ENCODE measurements around the gene PALMD.

PALMD gene

GRCh38 chr1:99675994-99676393 lies 30.1 kb downstream of the PALMD start:
- H3K4me3 ChIP-seq (ENCODE audit: low read depth, low read length): no peak overlapping the region
- no peak for TF ChIP-seq CTCF (IDR thresholded peaks at IDR 0.05; ENCODE audit: low read depth, low read length)

- no peak overlapping the region for H3K4me3 ChIP-seq (ENCODE audit: low read depth, low read length)
- no peak for TF ChIP-seq CTCF (IDR thresholded peaks at IDR 0.05; ENCODE audit: low read depth, low read length)
Measured at GRCh38 chr1:99676876-99677275, 31.0 kb downstream of the PALMD start.

- H3K4me3 ChIP-seq (ENCODE audit: low read depth, low read length): no peak overlapping the region
- no peak for TF ChIP-seq CTCF (IDR thresholded peaks at IDR 0.05; ENCODE audit: low read depth, low read length)
Measured at GRCh38 chr1:99677416-99677815, 31.5 kb downstream of the PALMD start.

- TF ChIP-seq CTCF (IDR thresholded peaks at IDR 0.05; ENCODE audit: low read depth, low read length): no peak
- H3K4me3 ChIP-seq (ENCODE audit: low read depth, low read length): no peak overlapping the region
Measured at GRCh38 chr1:99680270-99680669, 34.4 kb downstream of the PALMD start.

GRCh38 chr1:99681583-99681982 lies 35.7 kb downstream of the PALMD start:
- no peak for TF ChIP-seq CTCF (IDR thresholded peaks at IDR 0.05; ENCODE audit: low read depth, low read length)
- H3K4me3 ChIP-seq (ENCODE audit: low read depth, low read length): no peak overlapping the region

- no peak overlapping the region for H3K4me3 ChIP-seq (ENCODE audit: low read depth, low read length)
- TF ChIP-seq CTCF (IDR thresholded peaks at IDR 0.05; ENCODE audit: low read depth, low read length): no peak
Measured at GRCh38 chr1:99682291-99682751, 36.4 kb downstream of the PALMD start.

GRCh38 chr1:99685516-99686180 lies 39.7 kb downstream of the PALMD start:
- peak; percentile 40; the same call in 1 of the 2 replicates for TF ChIP-seq CTCF (IDR thresholded peaks at IDR 0.05; ENCODE audit: low read depth, low read length)
- no peak overlapping the region for H3K4me3 ChIP-seq (ENCODE audit: low read depth, low read length)
